HepG2 (cell line): Measurements from ENCODE around the gene CALR. TPM values are rescaled to one million over a fixed set of nuclear protein-coding genes. Genes with fewer than 3 reads are reported as not detected.

Source experiments
- ATF1 ChIP-seq: IDR thresholded peaks from 2 replicates; pipeline ENCODE4 v1.6.1; 2016; ENCODE audit warnings: mild to moderate bottlenecking, control low read depth
- CEBPZ ChIP-seq: IDR thresholded peaks from 2 replicates; pipeline ENCODE4 v1.6.1; 2012; ENCODE audit warnings: low read length, improper control_type of control experiment
- CREBL2 ChIP-seq: sonication (generic); formaldehyde crosslinking; IDR thresholded peaks from 2 replicates; pipeline ENCODE4 v1.8.1; 2023; ENCODE audit warnings: missing genetic modification reagents, mild to moderate bottlenecking, borderline replicate concordance
- EEA1 ChIP-seq: sonication (generic); formaldehyde crosslinking; IDR thresholded peaks from 2 replicates; pipeline ENCODE4 v1.5.1; 2020; ENCODE audit warnings: mild to moderate bottlenecking, missing genetic modification reagents, borderline replicate concordance
- GATA4 ChIP-seq: sonication (generic); IDR thresholded peaks from 2 replicates; pipeline ENCODE4 v1.6.1; 2016; ENCODE audit warnings: antibody characterized with exemption, low read depth, borderline replicate concordance
- HNRNPH1 ChIP-seq: fragments of 200-400 bp; formaldehyde crosslinking; optimal IDR thresholded peaks from 2 replicates; pipeline ENCODE3; 2017; ENCODE audit warnings: mild to moderate bottlenecking, low read depth, low read length
- NCOR1 ChIP-seq: fragments of 200-600 bp; sonication (generic); IDR thresholded peaks from 2 replicates; pipeline ENCODE4 v1.7.0; 2017; ENCODE audit warnings: antibody characterized with exemption, low read length, borderline replicate concordance
- NFYB ChIP-seq: sonication (generic); formaldehyde crosslinking; IDR thresholded peaks from 2 replicates; pipeline ENCODE4 v1.4.0; 2020; ENCODE audit warnings: missing genetic modification reagents
- PRDM10 ChIP-seq: sonication (generic); formaldehyde crosslinking; IDR thresholded peaks from 2 replicates; pipeline ENCODE4 v1.4.0; 2020; ENCODE audit warnings: low read depth, missing genetic modification reagents
- SSRP1 ChIP-seq: IDR thresholded peaks from 2 replicates; pipeline ENCODE4 v1.6.1; 2016; ENCODE audit warnings: control low read depth
- WIZ ChIP-seq: sonication (generic); formaldehyde crosslinking; IDR thresholded peaks from 2 replicates; pipeline ENCODE4 v1.5.1; 2020; ENCODE audit warnings: mild to moderate bottlenecking, missing genetic modification reagents
- ZBTB7A ChIP-seq: sonication (generic); formaldehyde crosslinking; IDR thresholded peaks from 2 replicates; pipeline ENCODE4 v1.8.0; 2022; ENCODE audit warnings: mild to moderate bottlenecking, missing genetic modification reagents
- ZIK1 ChIP-seq: sonication (generic); formaldehyde crosslinking; IDR thresholded peaks from 2 replicates; pipeline ENCODE4 v1.5.0; 2020; ENCODE audit warnings: mild to moderate bottlenecking, low read depth, missing genetic modification reagents, borderline replicate concordance
- ZNF335 ChIP-seq: sonication (generic); formaldehyde crosslinking; IDR thresholded peaks from 2 replicates; pipeline ENCODE4 v1.4.0; 2020; ENCODE audit warnings: missing genetic modification reagents
- ZNF512 ChIP-seq: sonication (generic); formaldehyde crosslinking; IDR thresholded peaks from 2 replicates; pipeline ENCODE4 v1.4.0; 2020; ENCODE audit warnings: mild to moderate bottlenecking, missing genetic modification reagents
- ZNF615 ChIP-seq: sonication (generic); formaldehyde crosslinking; IDR thresholded peaks from 2 replicates; pipeline ENCODE4 v1.5.0; 2020; ENCODE audit warnings: mild to moderate bottlenecking, missing genetic modification reagents, borderline replicate concordance
- ZNF768 ChIP-seq: sonication (generic); formaldehyde crosslinking; IDR thresholded peaks from 2 replicates; pipeline ENCODE4 v1.4.0; 2020; ENCODE audit warnings: missing genetic modification reagents
- ZNF777 ChIP-seq: sonication (generic); formaldehyde crosslinking; IDR thresholded peaks from 2 replicates; pipeline ENCODE4 v1.4.0; 2020; ENCODE audit warnings: missing genetic modification reagents
- ZNF839 ChIP-seq: sonication (generic); formaldehyde crosslinking; IDR thresholded peaks from 2 replicates; pipeline ENCODE4 v1.4.0; 2020; ENCODE audit warnings: missing genetic modification reagents, mild to moderate bottlenecking, borderline replicate concordance
- ZNF850 ChIP-seq: sonication (generic); formaldehyde crosslinking; conservative IDR thresholded peaks from 2 replicates; pipeline ENCODE4 v1.9.0; 2021; ENCODE audit warnings: mild to moderate bottlenecking, missing genetic modification reagents
- polyA plus RNA-seq, 8 experiments: library from polyadenylated mRNA; depleted of rRNA in 3 of 8; stranded (reverse) in 7 of 8; unstranded in 1 of 8; fragments of >200 nt; fragmentation: Illumina TruSeq in 4 of 8; extraction: Trizol in 4 of 8; gene quantifications; 2 replicates each; pipeline versions ENCODE4 v1.2.1 to v1.2.3, GENCODE V29; 2011 to 2016; ENCODE audit warnings: low read depth in 4 of 8, missing spikeins in 1 of 8, mixed read lengths in 1 of 8; ENCODE audit not compliant: insufficient read depth in 1 of 8
- total RNA-seq, 5 experiments: library from RNA; depleted of rRNA; stranded (reverse); fragments of >200 nt; fragmentation: Illumina TruSeq; extraction: Trizol; gene quantifications; 2 replicates each; pipeline ENCODE4 v1.2.3, GENCODE V29; 2016; ENCODE audit warnings: low read depth in 1 of 5

The CALR gene
- total and polyA plus RNA-seq, 2 of the 13 experiments (the other 11 are each of a cell fraction or from before 2014, with no cell fraction given), result 898 to 934 TPM

DNA sequence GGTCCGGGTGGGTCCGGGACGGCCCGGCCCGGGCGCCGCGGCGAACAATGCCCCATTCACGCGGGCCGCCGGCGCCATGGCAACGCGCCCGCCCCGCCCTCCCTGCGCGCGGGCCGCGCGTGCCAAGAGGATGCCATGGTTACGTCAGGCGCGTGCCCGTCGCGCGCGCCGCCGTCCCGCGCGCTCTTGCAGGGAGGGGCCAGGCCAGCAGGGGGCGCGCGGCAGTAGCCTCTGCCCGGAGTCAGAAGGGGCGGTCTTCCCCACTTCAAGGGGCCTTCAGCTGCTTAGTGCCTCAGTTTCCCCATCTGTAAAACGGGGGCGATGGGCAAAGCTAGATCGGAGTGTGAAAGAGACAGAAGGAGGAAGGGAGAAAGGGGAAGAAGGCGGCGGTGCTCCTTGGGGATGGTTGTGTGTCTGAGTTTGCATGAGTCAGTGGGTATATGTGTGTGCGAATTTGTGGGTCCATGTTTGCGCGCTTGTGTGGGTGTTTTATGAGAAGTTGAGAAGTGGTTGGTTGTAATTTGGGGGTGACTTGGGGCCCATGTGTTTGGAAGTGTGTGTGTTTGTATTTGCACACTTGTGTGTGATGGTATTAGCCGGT lies 45.2 kb downstream of the CALR start (continued):
- TF ChIP-seq ZNF615, result no peak
- TF ChIP-seq ZNF335 (CRISPR knock-in tag), result no peak
- no peak for TF ChIP-seq SSRP1 (CRISPR knock-in tag)
- no peak for TF ChIP-seq ZIK1 (CRISPR knock-in tag)
- TF ChIP-seq EEA1 (CRISPR knock-in tag), result 0 out of 2 replicates have a peak, but pooled peaks have one; percentile 44
- TF ChIP-seq PRDM10, result no peak
- no peak for TF ChIP-seq WIZ (CRISPR knock-in tag)
- TF ChIP-seq HNRNPH1, result no peak
- TF ChIP-seq ATF1 (CRISPR knock-in tag), result no peak
- TF ChIP-seq CEBPZ, result no peak
- TF ChIP-seq ZNF512 (CRISPR knock-in tag), result no peak
- no peak for TF ChIP-seq ZNF850 (CRISPR knock-in tag)
- TF ChIP-seq ZNF839 (CRISPR knock-in tag), result no peak
- no peak for TF ChIP-seq NCOR1
- TF ChIP-seq NFYB (CRISPR knock-in tag), result no peak
- no peak for TF ChIP-seq CREBL2 (CRISPR knock-in tag)
- TF ChIP-seq ZNF768, result peak; percentile 46; the same call in 1 of the 2 replicates
- peak; percentile 39; the same call in 1 of the 2 replicates for TF ChIP-seq ZNF777 (CRISPR knock-in tag)
- TF ChIP-seq GATA4, result no peak
- TF ChIP-seq ZBTB7A, result 0 out of 2 replicates have a peak, but pooled peaks have one; percentile 15
